Breast epithelium (tissue), 4 donors: ENCODE data around the gene TFB1M. TPM values are rescaled to one million over a fixed set of nuclear protein-coding genes. Genes with fewer than 3 reads are reported as not detected.

Source experiments
- DNase-seq, 2 donors: peaks; one replicate each; pipeline ENCODE4 v3.0.0-alpha.2; 2019; ENCODE audit warnings: low spot score in 2 of 2
- H3K27ac ChIP-seq, 2 donors: fragments of 200-600 bp; sonication (generic) in 1 of 2; one replicate each; pipeline ENCODE4 v1.5.1; 2016 to 2019; ENCODE audit warnings: mild to moderate bottlenecking in 1 of 2
- H3K27me3 ChIP-seq, 2 donors: fragments of 200-600 bp; sonication (generic) in 1 of 2; one replicate each; pipeline versions ENCODE4 v1.5.1 to v1.6.0; 2017 to 2019; ENCODE audit warnings: control low read depth in 1 of 2, mild to moderate bottlenecking in 1 of 2
- H3K36me3 ChIP-seq: fragments of 200-600 bp; one replicate; pipeline ENCODE4 v1.5.1; 2019
- H3K4me1 ChIP-seq, 2 donors: fragments of 200-600 bp; sonication (generic); one replicate each; pipeline ENCODE4 v1.5.1; 2016 to 2019; ENCODE audit warnings: control low read depth in 1 of 2
- H3K4me3 ChIP-seq, 3 donors: fragments of 200-600 bp; sonication (generic); 1 replicate in 2 of 3; 2 replicates in 1 of 3; pipeline ENCODE4 v1.5.1; 2016 to 2019; ENCODE audit warnings: mild to moderate bottlenecking in 3 of 3, moderate library complexity in 2 of 3
- H3K9me3 ChIP-seq, 2 donors: fragments of 200-600 bp; sonication (generic) in 1 of 2; one replicate each; pipeline ENCODE4 v1.5.1; 2016 to 2019; ENCODE audit warnings: control low read depth in 1 of 2
- POLR2A ChIP-seq: fragments of 450-650 bp; IDR thresholded peaks from one replicate; pipeline ENCODE4 v1.6.1; 2016; ENCODE audit warnings: antibody characterized with exemption, mild to moderate bottlenecking, moderate library complexity
- POLR2AphosphoS5 ChIP-seq, 3 donors: sonication (generic); formaldehyde crosslinking; IDR thresholded peaks; one replicate each; pipeline ENCODE4 v1.6.1; 2017; ENCODE audit warnings: antibody characterized with exemption in 3 of 3
- intact Hi-C: fragments of 100-400 bp; cut with DNase I; formaldehyde crosslinking; loops from one replicate; pipeline ENCODE4 v1.15.1; 2023; ENCODE audit warnings: low total_unique reads
- total RNA-seq, 3 donors: library from RNA; depleted of rRNA; stranded (reverse); fragments of >200 nt; gene quantifications; one replicate each; pipeline ENCODE4 v1.1.0, GENCODE V29; 2016
- TF ChIP-seq, protein P1 (sequence below), 3 donors: fragments of 450-650 bp; IDR thresholded peaks; one replicate each; pipeline ENCODE4 v1.5.1; 2016 to 2017; ENCODE audit warnings: antibody characterized with exemption in 3 of 3, mild to moderate bottlenecking in 3 of 3, moderate library complexity in 3 of 3

The TFB1M gene
- total RNA-seq, 3 donors from 2014 or later, result 9.9 to 28.5 (median 18.4) TPM

DNA sequence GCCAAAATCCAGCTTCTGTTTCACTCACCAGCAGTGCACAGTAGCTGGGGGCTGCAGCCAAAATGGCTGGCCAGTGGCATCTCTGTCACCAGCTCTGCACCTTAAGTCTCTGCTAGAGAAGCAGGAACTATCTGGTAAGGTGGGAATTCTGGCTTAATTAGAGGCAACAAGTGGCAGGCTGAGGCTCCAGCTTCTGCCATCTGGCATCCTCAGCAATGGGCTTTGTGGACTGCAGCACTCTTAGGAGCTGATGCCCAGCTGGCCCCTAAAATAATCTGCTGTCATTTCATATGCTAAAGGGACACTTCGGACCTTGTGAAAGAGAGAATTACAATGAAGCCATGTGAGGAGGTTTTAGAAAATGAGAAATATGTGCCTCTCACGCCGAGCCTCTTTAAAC, 55.1 kb downstream of the TFB1M start:
- intact Hi-C loops, result no loop called here
- Histone ChIP-seq H3K27me3 (no peaks in the 10 kb centered on the region), H3K9me3 (no peaks in the 10 kb centered on the region), H3K4me1 (no peaks in the 10 kb centered on the region), H3K4me3 (no peak overlapping the region), H3K27ac (no peak overlapping the region), H3K36me3 (no peaks in the 10 kb centered on the region)
- TF ChIP-seq POLR2AphosphoS5 (IDR thresholded peaks at IDR 0.05) (no peak), POLR2A (no peak)
- TF ChIP-seq, protein P1, sequence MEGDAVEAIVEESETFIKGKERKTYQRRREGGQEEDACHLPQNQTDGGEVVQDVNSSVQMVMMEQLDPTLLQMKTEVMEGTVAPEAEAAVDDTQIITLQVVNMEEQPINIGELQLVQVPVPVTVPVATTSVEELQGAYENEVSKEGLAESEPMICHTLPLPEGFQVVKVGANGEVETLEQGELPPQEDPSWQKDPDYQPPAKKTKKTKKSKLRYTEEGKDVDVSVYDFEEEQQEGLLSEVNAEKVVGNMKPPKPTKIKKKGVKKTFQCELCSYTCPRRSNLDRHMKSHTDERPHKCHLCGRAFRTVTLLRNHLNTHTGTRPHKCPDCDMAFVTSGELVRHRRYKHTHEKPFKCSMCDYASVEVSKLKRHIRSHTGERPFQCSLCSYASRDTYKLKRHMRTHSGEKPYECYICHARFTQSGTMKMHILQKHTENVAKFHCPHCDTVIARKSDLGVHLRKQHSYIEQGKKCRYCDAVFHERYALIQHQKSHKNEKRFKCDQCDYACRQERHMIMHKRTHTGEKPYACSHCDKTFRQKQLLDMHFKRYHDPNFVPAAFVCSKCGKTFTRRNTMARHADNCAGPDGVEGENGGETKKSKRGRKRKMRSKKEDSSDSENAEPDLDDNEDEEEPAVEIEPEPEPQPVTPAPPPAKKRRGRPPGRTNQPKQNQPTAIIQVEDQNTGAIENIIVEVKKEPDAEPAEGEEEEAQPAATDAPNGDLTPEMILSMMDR (IDR thresholded peaks at IDR 0.05), result no peak
- no peak for DNase-seq

DNA sequence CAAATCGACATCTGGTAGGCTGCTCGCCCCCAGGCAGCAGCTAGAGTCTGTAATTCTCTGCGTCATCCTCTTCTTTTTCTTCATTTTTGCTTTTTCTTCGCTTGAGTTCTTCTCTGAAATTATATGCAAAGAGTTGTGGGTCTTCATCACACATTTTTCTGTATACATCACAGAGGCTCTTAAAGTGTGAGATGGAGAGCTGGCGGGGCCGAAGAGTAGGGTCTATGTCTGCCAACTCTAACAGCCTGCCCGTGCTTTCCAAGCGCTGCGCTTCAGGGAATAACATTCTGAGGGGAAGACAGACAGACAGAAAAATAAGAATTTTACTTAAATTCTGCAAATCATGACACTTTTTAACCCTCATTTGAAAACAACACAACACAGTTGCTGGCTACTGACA, 56.5 kb downstream of the TFB1M start:
- TF ChIP-seq POLR2AphosphoS5 (IDR thresholded peaks at IDR 0.05), result no peak
- H3K4me3 ChIP-seq, result no peak overlapping the region
- intact Hi-C loops, result no loop called here
- no peaks in the 10 kb centered on the region for H3K27me3 ChIP-seq
- no peaks in the 10 kb centered on the region for H3K9me3 ChIP-seq
- no peaks in the 10 kb centered on the region for H3K36me3 ChIP-seq
- H3K4me1 ChIP-seq, result no peaks in the 10 kb centered on the region
- H3K27ac ChIP-seq, result no peak overlapping the region
- no peak for DNase-seq

DNA sequence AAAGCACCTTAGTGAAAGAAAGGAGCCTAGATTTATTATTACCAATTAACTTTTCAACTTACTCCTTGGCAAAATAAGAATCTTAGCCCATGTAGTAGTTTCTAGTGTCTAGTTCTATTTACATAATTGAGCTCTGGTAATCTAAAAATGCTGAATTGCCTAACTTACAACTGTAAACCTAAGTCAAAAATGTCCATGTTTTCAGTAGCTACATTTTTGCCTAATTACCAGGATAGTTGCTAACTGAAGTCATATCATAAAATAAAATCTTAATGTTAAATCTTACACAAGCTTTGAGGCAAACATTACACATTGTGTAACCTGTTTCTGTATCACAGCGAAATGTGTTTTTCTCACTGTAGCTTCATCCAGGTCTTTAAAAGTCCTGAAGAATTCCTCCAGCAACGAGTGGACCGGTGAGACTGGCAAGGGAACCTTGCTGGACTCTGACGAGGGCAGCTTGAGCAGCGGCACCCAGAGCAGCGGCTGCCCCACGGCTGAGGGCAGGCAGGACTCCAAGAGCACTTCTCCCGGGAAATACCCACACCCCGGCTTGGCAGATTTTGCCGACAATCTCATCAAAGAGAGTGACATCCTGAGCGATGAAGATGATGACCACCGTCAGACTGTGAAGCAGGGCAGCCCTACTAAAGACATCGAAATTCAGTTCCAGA, 58.0 kb downstream of the TFB1M start:
- DNase-seq, result no peak
- no peak overlapping the region for H3K27ac ChIP-seq
- H3K36me3 ChIP-seq, result no peaks in the 10 kb centered on the region
- TF ChIP-seq POLR2A (no peak), POLR2AphosphoS5 (IDR thresholded peaks at IDR 0.05) (no peak)
- TF ChIP-seq, protein P1 (IDR thresholded peaks at IDR 0.05), result no peak
- intact Hi-C loops, result no loop called here
- H3K27me3 ChIP-seq, result no peaks in the 10 kb centered on the region
- no peaks in the 10 kb centered on the region for H3K4me1 ChIP-seq
- H3K4me3 ChIP-seq, result no peak overlapping the region
- H3K9me3 ChIP-seq, result no peaks in the 10 kb centered on the region

DNA sequence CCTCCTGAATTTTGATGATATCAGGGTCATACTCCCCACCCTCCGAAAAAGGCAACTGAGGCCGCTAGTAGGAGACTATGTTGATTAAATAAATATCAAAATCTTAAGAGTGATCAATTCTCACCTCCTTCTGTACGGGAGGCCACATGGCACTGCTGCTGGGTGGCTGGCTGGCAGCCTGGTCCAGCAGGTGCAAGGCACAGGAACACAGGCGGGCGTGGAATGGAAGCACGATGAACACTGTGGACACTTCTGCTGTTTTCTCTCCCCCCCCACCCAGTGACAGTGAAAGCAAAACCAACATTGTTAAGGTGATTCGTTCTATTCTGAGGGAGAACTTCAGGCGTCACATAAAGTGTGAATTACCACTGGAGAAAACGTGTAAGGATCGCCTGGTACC, 60.1 kb downstream of the TFB1M start:
- intact Hi-C loops, result no loop called here
- H3K4me3 ChIP-seq, result no peak overlapping the region
- DNase-seq, result no peak
- H3K9me3 ChIP-seq, result no peaks in the 10 kb centered on the region
- no peaks in the 10 kb centered on the region for H3K4me1 ChIP-seq
- no peaks in the 10 kb centered on the region for H3K27me3 ChIP-seq
- TF ChIP-seq, protein P1 (IDR thresholded peaks at IDR 0.05), result no peak
- no peak for TF ChIP-seq POLR2AphosphoS5 (IDR thresholded peaks at IDR 0.05)
- TF ChIP-seq POLR2A, result no peak
- peak overlapping the region in 1 of 2 donors; percentile 33 for H3K27ac ChIP-seq
- no peaks in the 10 kb centered on the region for H3K36me3 ChIP-seq

DNA sequence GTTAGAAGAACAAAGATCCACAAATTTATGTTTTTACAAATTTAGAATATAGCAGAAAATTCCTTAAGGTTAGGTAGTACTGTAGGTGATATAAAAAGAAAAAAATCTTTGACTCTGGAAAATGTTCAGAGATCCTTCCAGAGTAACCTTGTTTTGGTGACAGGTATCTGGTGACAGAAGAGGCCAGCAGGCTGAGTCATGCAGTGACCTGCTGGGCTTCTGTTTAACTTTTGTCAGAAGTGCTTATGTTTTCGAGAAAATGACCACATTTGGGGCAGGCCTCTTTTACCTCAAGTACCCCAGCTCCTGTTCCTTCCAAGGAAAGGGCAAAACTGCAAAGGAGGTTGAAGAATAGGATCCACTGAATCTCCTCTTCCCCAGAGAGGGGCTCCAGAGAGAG, 60.9 kb downstream of the TFB1M start:
- Histone ChIP-seq H3K4me1 (no peaks in the 10 kb centered on the region), H3K9me3 (no peaks in the 10 kb centered on the region), H3K27ac (peak overlapping the region in 1 of 2 donors; percentile 23), H3K27me3 (no peaks in the 10 kb centered on the region), H3K4me3 (no peak overlapping the region), H3K36me3 (no peaks in the 10 kb centered on the region)
- intact Hi-C loops, result no loop called here
- no peak for DNase-seq
- no peak for TF ChIP-seq POLR2A
- TF ChIP-seq POLR2AphosphoS5 (IDR thresholded peaks at IDR 0.05), result no peak
- TF ChIP-seq, protein P1 (IDR thresholded peaks at IDR 0.05), result no peak

DNA sequence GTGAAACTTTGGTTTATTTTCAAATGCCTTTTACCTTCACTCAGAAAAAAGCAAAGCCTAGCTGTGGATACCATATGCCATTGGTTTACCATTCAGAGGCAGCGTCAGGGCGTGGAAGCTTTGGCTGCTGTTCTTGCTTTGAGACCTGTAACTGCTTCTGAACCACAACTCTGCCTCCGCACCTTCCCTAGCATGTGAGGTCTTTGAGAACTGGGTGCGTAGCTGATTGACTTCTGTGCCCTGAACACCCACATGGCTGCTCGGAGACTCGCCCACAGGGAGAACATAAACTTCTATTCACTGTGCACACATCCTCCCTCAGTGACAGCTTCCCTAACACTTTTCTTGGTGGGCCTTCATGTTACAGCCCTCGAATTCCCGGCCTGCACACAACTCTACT, 61.7 kb downstream of the TFB1M start:
- Histone ChIP-seq H3K9me3 (no peaks in the 10 kb centered on the region), H3K27me3 (no peaks in the 10 kb centered on the region), H3K27ac (no peak overlapping the region), H3K36me3 (no peaks in the 10 kb centered on the region), H3K4me1 (no peaks in the 10 kb centered on the region), H3K4me3 (no peak overlapping the region)
- DNase-seq, result no peak
- intact Hi-C loops, result no loop called here
- TF ChIP-seq, protein P1 (IDR thresholded peaks at IDR 0.05), result no peak
- TF ChIP-seq POLR2A, result no peak
- no peak for TF ChIP-seq POLR2AphosphoS5 (IDR thresholded peaks at IDR 0.05)
